H9 (cell line): ENCODE measurements around the gene FBXL7. TPM values are rescaled to one million over a fixed set of nuclear protein-coding genes. Genes with fewer than 3 reads are reported as not detected.

Experiments used
- DNase-seq: peaks from one replicate; pipeline ENCODE4 v3.0.0-alpha.2; 2017
- H2AFZ ChIP-seq: one replicate; pipeline ENCODE4 v1.6.1; 2013; ENCODE audit warnings: mild to moderate bottlenecking, low read length, control low read depth, moderate library complexity
- H2AK5ac ChIP-seq: 2 replicates; pipeline ENCODE4 v1.6.1; 2013; ENCODE audit warnings: low read length, control low read depth, mixed read lengths; ENCODE audit not compliant: insufficient read length
- H2BK120ac ChIP-seq: one replicate; pipeline ENCODE4 v1.6.1; 2013; ENCODE audit warnings: low read depth, mild to moderate bottlenecking, low read length, control low read depth, inconsistent platforms; ENCODE audit not compliant: poor library complexity, severe bottlenecking
- H2BK12ac ChIP-seq: 2 replicates; pipeline ENCODE4 v1.6.1; 2013; ENCODE audit warnings: low read length, control low read depth, mixed read lengths, low read depth; ENCODE audit not compliant: insufficient read length
- H2BK15ac ChIP-seq: 2 replicates; pipeline ENCODE4 v1.6.1; 2013; ENCODE audit warnings: low read depth, low read length, control low read depth
- H2BK20ac ChIP-seq: one replicate; pipeline ENCODE4 v1.6.1; 2013; ENCODE audit warnings: low read depth, mild to moderate bottlenecking, low read length, control low read depth, inconsistent platforms; ENCODE audit not compliant: poor library complexity, severe bottlenecking
- H2BK5ac ChIP-seq: 2 replicates; pipeline ENCODE4 v1.6.1; 2013; ENCODE audit warnings: low read length, control low read depth, mixed read lengths; ENCODE audit not compliant: insufficient read length
- H3K14ac ChIP-seq: 2 replicates; pipeline ENCODE4 v1.6.1; 2013; ENCODE audit warnings: low read length, control low read depth; ENCODE audit not compliant: insufficient read depth
- H3K18ac ChIP-seq: 2 replicates; pipeline ENCODE4 v1.6.1; 2013; ENCODE audit warnings: low read depth, mild to moderate bottlenecking, mixed read lengths, low read length, control low read depth; ENCODE audit not compliant: insufficient read length
- H3K23ac ChIP-seq: 2 replicates; pipeline ENCODE4 v1.6.1; 2013; ENCODE audit warnings: low read length, control low read depth, mixed read lengths, low read depth; ENCODE audit not compliant: insufficient read length
- H3K23me2 ChIP-seq: 2 replicates; pipeline ENCODE4 v1.6.1; 2013; ENCODE audit warnings: low read depth, mild to moderate bottlenecking, mixed read lengths, low read length, control low read depth; ENCODE audit not compliant: insufficient read length, poor library complexity, severe bottlenecking
- H3K27ac ChIP-seq: 2 replicates; pipeline ENCODE4 v1.5.1; 2013; ENCODE audit warnings: low read length, control low read depth, mixed read lengths, low read depth; ENCODE audit not compliant: insufficient read length
- H3K27me3 ChIP-seq: 2 replicates; pipeline ENCODE4 v1.6.1; 2013; ENCODE audit warnings: low read length, control low read depth, inconsistent platforms; ENCODE audit not compliant: insufficient read depth
- H3K4ac ChIP-seq: 2 replicates; pipeline ENCODE4 v1.6.1; 2013; ENCODE audit warnings: low read depth, mild to moderate bottlenecking, control low read depth, inconsistent platforms, low read length, moderate library complexity
- H3K4me1 ChIP-seq: 2 replicates; pipeline ENCODE4 v1.6.1; 2013; ENCODE audit warnings: low read length, control low read depth, inconsistent platforms; ENCODE audit not compliant: insufficient read depth
- H3K4me2 ChIP-seq: 2 replicates; pipeline ENCODE4 v1.6.1; 2013; ENCODE audit warnings: low read length, control low read depth, mixed read lengths; ENCODE audit not compliant: insufficient read length, insufficient read depth
- H3K56ac ChIP-seq: 2 replicates; pipeline ENCODE4 v1.6.1; 2013; ENCODE audit warnings: low read depth, mild to moderate bottlenecking, mixed read lengths, low read length, control low read depth; ENCODE audit not compliant: insufficient read length
- H3K79me1 ChIP-seq: 2 replicates; pipeline ENCODE4 v1.6.1; 2013; ENCODE audit warnings: low read depth, mild to moderate bottlenecking, moderate library complexity, low read length, control low read depth, inconsistent platforms; ENCODE audit not compliant: insufficient read depth, poor library complexity, severe bottlenecking
- H3K79me2 ChIP-seq: 2 replicates; pipeline ENCODE4 v1.6.1; 2013; ENCODE audit warnings: low read length, control low read depth, inconsistent platforms; ENCODE audit not compliant: insufficient read depth
- H3K9ac ChIP-seq: 2 replicates; pipeline ENCODE4 v1.6.1; 2013; ENCODE audit warnings: low read length, control low read depth, mixed read lengths; ENCODE audit not compliant: insufficient read length; ENCODE audit errors: extremely low read depth
- H3K9me3 ChIP-seq: one replicate; pipeline ENCODE4 v1.6.1; 2013; ENCODE audit warnings: low read depth, low read length, inconsistent platforms; ENCODE audit not compliant: control insufficient read depth
- H3T11ph ChIP-seq: one replicate; pipeline ENCODE4 v1.6.1; 2013; ENCODE audit warnings: mild to moderate bottlenecking, low read length, control low read depth, inconsistent platforms
- H4K20me1 ChIP-seq: one replicate; pipeline ENCODE4 v1.6.1; 2013; ENCODE audit not compliant: control insufficient read depth, insufficient read length, insufficient read depth
- H4K5ac ChIP-seq: 2 replicates; pipeline ENCODE4 v1.6.1; 2013; ENCODE audit warnings: low read depth, mild to moderate bottlenecking, mixed read lengths, low read length, control low read depth; ENCODE audit not compliant: insufficient read length
- H4K8ac ChIP-seq: replicated peaks from 2 replicates; pipeline ENCODE4 v1.6.1; 2013; ENCODE audit warnings: low read length, control low read depth, mixed read lengths, low read depth; ENCODE audit not compliant: insufficient read length
- H4K91ac ChIP-seq: 2 replicates; pipeline ENCODE4 v1.6.1; 2013; ENCODE audit warnings: low read depth, mild to moderate bottlenecking, moderate library complexity, mixed read lengths, low read length, control low read depth; ENCODE audit not compliant: insufficient read length
- H3K27ac Mint-ChIP-seq, 3 experiments: 2 replicates in 2 of 3; 3 replicates in 1 of 3; pipeline ENCODE4 v1.8.0; 2020 to 2021; ENCODE audit warnings: mixed read lengths in 3 of 3, mild to moderate bottlenecking in 1 of 3, moderate library complexity in 1 of 3
- H3K27me3 Mint-ChIP-seq: 2 replicates; pipeline ENCODE4 v1.8.0; 2021; ENCODE audit warnings: low read depth, mild to moderate bottlenecking, moderate library complexity, mixed read lengths
- H3K36me3 Mint-ChIP-seq, 3 experiments: 2 replicates in 2 of 3; 3 replicates in 1 of 3; pipeline ENCODE4 v1.8.0; 2020 to 2021; ENCODE audit warnings: low read depth in 3 of 3, mixed read lengths in 3 of 3; ENCODE audit not compliant: insufficient read depth in 1 of 3
- H3K4me1 Mint-ChIP-seq, 2 experiments: 2 replicates each; pipeline ENCODE4 v1.8.0; 2020; ENCODE audit warnings: mixed read lengths in 2 of 2
- H3K4me3 Mint-ChIP-seq, 2 experiments: 2 replicates in 1 of 2; 3 replicates in 1 of 2; pipeline ENCODE4 v1.8.0; 2020 to 2021; ENCODE audit warnings: mild to moderate bottlenecking in 2 of 2, mixed read lengths in 2 of 2, moderate library complexity in 1 of 2
- H3K9me3 Mint-ChIP-seq, 2 experiments: 2 replicates in 1 of 2; 3 replicates in 1 of 2; pipeline ENCODE4 v1.8.0; 2020; ENCODE audit warnings: mild to moderate bottlenecking in 2 of 2, mixed read lengths in 2 of 2, moderate library complexity in 1 of 2
- WGBS: extraction: QIAGEN DNeasy Blood & Tissue Kit; methylation state at CpG from one replicate; pipeline ENCODE4 v1.1.7; 2013; ENCODE audit warnings: missing lambda C conversion rate, low lambda C conversion rate, mixed read lengths; ENCODE audit not compliant: insufficient read length; ENCODE audit errors: extremely low coverage; 5-methylcytosine and 5-hydroxymethylcytosine counted together
- total RNA-seq: library from RNA; stranded (reverse); gene quantifications from 2 replicates; pipeline ENCODE4 v1.2.1, GENCODE V29; 2021
- TF ChIP-seq, protein P1 (sequence below): fragments of 200-600 bp; sonication (generic); conservative IDR thresholded peaks from 3 replicates; pipeline ENCODE4 v1.8.0; 2021; ENCODE audit warnings: antibody characterized with exemption, mild to moderate bottlenecking

Gene FBXL7
- total RNA-seq, 1 experiment from 2014 or later: 14.6 TPM

DNA sequence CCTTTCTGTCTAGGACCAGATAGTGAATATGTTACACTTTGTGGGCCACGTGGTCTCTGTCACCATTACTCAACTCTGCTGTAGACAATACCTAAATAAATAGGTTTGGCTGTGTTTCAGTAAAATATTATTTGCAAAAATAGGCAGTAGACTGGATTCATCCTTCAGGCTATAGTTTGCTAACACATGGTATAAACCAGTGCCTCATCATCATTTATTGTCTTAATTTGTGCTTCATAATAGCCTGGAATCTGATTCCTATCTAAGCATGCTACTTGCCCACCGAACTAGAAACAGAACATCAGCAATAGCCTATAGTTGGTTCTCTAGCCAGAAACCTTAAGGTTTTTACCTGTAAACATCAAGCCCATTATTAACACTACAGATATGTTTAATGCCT, 215.6 kb downstream of the FBXL7 start:
- Histone ChIP-seq H2AK5ac (no peak overlapping the region), H4K8ac (no peak overlapping the region), H3K14ac (no peak overlapping the region), H3K9ac (no peak overlapping the region), H3K23me2 (no peaks in the 10 kb centered on the region), H2BK5ac (no peak overlapping the region), H3K27me3 (no peaks in the 10 kb centered on the region), H3K4me1 (peaks cover 4% of the 10 kb centered on the region; the same call in 1 of the 2 replicates), H3K56ac (no peak overlapping the region), H2BK12ac (no peak overlapping the region), H4K5ac (no peak overlapping the region), H2AFZ (no peak overlapping the region), H3K18ac (no peak overlapping the region), H3K79me1 (no peaks in the 10 kb centered on the region), H4K20me1 (no peaks in the 10 kb centered on the region), H3K23ac (no peak overlapping the region), H3K4me2 (no peak overlapping the region), H2BK120ac (no peak overlapping the region), H3K79me2 (no peaks in the 10 kb centered on the region; the same call in 1 of the 2 replicates), H3K4ac (no peak overlapping the region), H2BK20ac (no peak overlapping the region), H3T11ph (no peak overlapping the region), H2BK15ac (no peak overlapping the region), H3K27ac (no peak overlapping the region), H4K91ac (no peak overlapping the region), H3K9me3 (no peaks in the 10 kb centered on the region)
- TF ChIP-seq, protein P1, sequence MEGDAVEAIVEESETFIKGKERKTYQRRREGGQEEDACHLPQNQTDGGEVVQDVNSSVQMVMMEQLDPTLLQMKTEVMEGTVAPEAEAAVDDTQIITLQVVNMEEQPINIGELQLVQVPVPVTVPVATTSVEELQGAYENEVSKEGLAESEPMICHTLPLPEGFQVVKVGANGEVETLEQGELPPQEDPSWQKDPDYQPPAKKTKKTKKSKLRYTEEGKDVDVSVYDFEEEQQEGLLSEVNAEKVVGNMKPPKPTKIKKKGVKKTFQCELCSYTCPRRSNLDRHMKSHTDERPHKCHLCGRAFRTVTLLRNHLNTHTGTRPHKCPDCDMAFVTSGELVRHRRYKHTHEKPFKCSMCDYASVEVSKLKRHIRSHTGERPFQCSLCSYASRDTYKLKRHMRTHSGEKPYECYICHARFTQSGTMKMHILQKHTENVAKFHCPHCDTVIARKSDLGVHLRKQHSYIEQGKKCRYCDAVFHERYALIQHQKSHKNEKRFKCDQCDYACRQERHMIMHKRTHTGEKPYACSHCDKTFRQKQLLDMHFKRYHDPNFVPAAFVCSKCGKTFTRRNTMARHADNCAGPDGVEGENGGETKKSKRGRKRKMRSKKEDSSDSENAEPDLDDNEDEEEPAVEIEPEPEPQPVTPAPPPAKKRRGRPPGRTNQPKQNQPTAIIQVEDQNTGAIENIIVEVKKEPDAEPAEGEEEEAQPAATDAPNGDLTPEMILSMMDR: no peak
- H3K9me3 Mint-ChIP-seq: no peaks in the 10 kb centered on the region
- H3K27ac Mint-ChIP-seq: no peak overlapping the region
- no peak for DNase-seq
- H3K36me3 Mint-ChIP-seq: peaks cover 0 to 5% (median 3%) of the 10 kb centered on the region in 3 experiments; a peak in 4 of 7 replicates
- H3K27me3 Mint-ChIP-seq: no peaks in the 10 kb centered on the region
- WGBS: no CpG with 5 or more reads among the region's 2 CpGs
- peaks cover 24 to 34% of the 10 kb centered on the region in 2 experiments for H3K4me1 Mint-ChIP-seq
- no peak overlapping the region for H3K4me3 Mint-ChIP-seq
